Kidney tubule cell (primary cell): ENCODE measurements around the gene MYT1.
"Not testable (repeated sequence)": the region's sequence is repeated elsewhere in the genome, so short reads cannot be mapped to it uniquely, and the experiment has no call there.

Experiments
- DNase-seq: peaks from one replicate; pipeline ENCODE4 v3.0.0-alpha.2; 2018; ENCODE audit warnings: low spot score

The MYT1 gene

GRCh38 chr20:64164123-64164836 lies at the start of gene MYT1:
Gene MYT1, plus strand, starts transcription at chr20:64164452. Its CDS starts 34,410 bp downstream, at chr20:64198862.
- no peak for DNase-seq

GRCh38 chr20:64115171-64115911 lies 48.9 kb upstream of the MYT1 start:
- DNase-seq, result no peak

- DNase-seq, result no peak
Measured at GRCh38 chr20:64116016-64116415, 48.2 kb upstream of the MYT1 start.

- no peak for DNase-seq
Measured at GRCh38 chr20:64116541-64117431, 47.5 kb upstream of the MYT1 start.

- DNase-seq, result not testable (repeated sequence)
Measured at GRCh38 chr20:64117432-64117777, 46.8 kb upstream of the MYT1 start.

GRCh38 chr20:64119301-64119680 lies 45.0 kb upstream of the MYT1 start:
- no peak for DNase-seq

GRCh38 chr20:64119681-64120341 lies 44.4 kb upstream of the MYT1 start:
- DNase-seq, result no peak

- no peak for DNase-seq
Measured at GRCh38 chr20:64121586-64121985, 42.7 kb upstream of the MYT1 start.

GRCh38 chr20:64122927-64123326 lies 41.3 kb upstream of the MYT1 start:
- not testable (repeated sequence) for DNase-seq

- DNase-seq, result not testable (repeated sequence)
Measured at GRCh38 chr20:64123517-64123916, 40.7 kb upstream of the MYT1 start.

- DNase-seq, result no peak
Measured at GRCh38 chr20:64129146-64129782, 35.0 kb upstream of the MYT1 start.

GRCh38 chr20:64130271-64130670 lies 34.0 kb upstream of the MYT1 start:
- no peak for DNase-seq

GRCh38 chr20:64130876-64131275 lies 33.4 kb upstream of the MYT1 start:
- DNase-seq, result no peak

- DNase-seq, result peak; percentile 17
Measured at GRCh38 chr20:64131406-64131805, 32.8 kb upstream of the MYT1 start.

GRCh38 chr20:64133951-64134407 lies 30.3 kb upstream of the MYT1 start:
- DNase-seq, result no peak

- DNase-seq, result not testable (repeated sequence)
Measured at GRCh38 chr20:64134744-64135143, 29.5 kb upstream of the MYT1 start.

GRCh38 chr20:64136004-64136710 lies 28.1 kb upstream of the MYT1 start:
- DNase-seq, result no peak

- DNase-seq, result no peak
Measured at GRCh38 chr20:64137598-64138031, 26.6 kb upstream of the MYT1 start.

GRCh38 chr20:64138276-64138815 lies 25.9 kb upstream of the MYT1 start:
- no peak for DNase-seq
